Globus pallidus (tissue), 1 donor: Measurements from ENCODE around the gene NDRG3.

Source experiments
- DNase-seq: peaks from one replicate; pipeline ENCODE4 v3.0.0-alpha.2; 2015; ENCODE audit warnings: low spot score

The NDRG3 gene

GRCh38 chr20:36745927-36746659 is at the start of gene NDRG3:
TSS of gene NDRG3 (minus strand) at chr20:36746090. CDS start at chr20:36721735, 24,355 bp downstream.
- peak; percentile 92 for DNase-seq

GRCh38 chr20:36794116-36794474 is 48.2 kb upstream of the NDRG3 start:
- DNase-seq: no peak

GRCh38 chr20:36793294-36794115 is 47.6 kb upstream of the NDRG3 start:
- no peak for DNase-seq

GRCh38 chr20:36792422-36792821 is 46.5 kb upstream of the NDRG3 start:
- peak; percentile 42 for DNase-seq

GRCh38 chr20:36791862-36792261 is 46.0 kb upstream of the NDRG3 start:
- DNase-seq: no peak

- no peak for DNase-seq
Observed at GRCh38 chr20:36786663-36787062, 40.8 kb upstream of the NDRG3 start.

- DNase-seq: no peak
Observed at GRCh38 chr20:36786246-36786645, 40.4 kb upstream of the NDRG3 start.

GRCh38 chr20:36785308-36785707 is 39.4 kb upstream of the NDRG3 start:
- DNase-seq: no peak

- DNase-seq: no peak
Observed at GRCh38 chr20:36784900-36785299, 39.0 kb upstream of the NDRG3 start.

- DNase-seq: no peak
Observed at GRCh38 chr20:36784116-36784515, 38.2 kb upstream of the NDRG3 start.

- no peak for DNase-seq
Observed at GRCh38 chr20:36779656-36780025, 33.8 kb upstream of the NDRG3 start.

- no peak for DNase-seq
Observed at GRCh38 chr20:36778831-36779655, 33.2 kb upstream of the NDRG3 start.

- no peak for DNase-seq
Observed at GRCh38 chr20:36777576-36777975, 31.7 kb upstream of the NDRG3 start.

- no peak for DNase-seq
Observed at GRCh38 chr20:36777167-36777566, 31.3 kb upstream of the NDRG3 start.

GRCh38 chr20:36775826-36776225 is 29.9 kb upstream of the NDRG3 start:
- no peak for DNase-seq

- no peak for DNase-seq
Observed at GRCh38 chr20:36775196-36775595, 29.3 kb upstream of the NDRG3 start.

GRCh38 chr20:36773597-36774390 is 27.9 kb upstream of the NDRG3 start, which contains the start of gene DSN1:
TSS of gene DSN1 (minus strand) at chr20:36773763. CDS start at chr20:36771458, 2,305 bp downstream.
- DNase-seq: peak; percentile 89

- peak; percentile 11 for DNase-seq
Observed at GRCh38 chr20:36773107-36773596, 27.3 kb upstream of the NDRG3 start.

GRCh38 chr20:36770680-36771079 is 24.8 kb upstream of the NDRG3 start:
- no peak for DNase-seq

GRCh38 chr20:36768768-36769430 is 23.0 kb upstream of the NDRG3 start:
- no peak for DNase-seq

GRCh38 chr20:36761125-36761524 is 15.2 kb upstream of the NDRG3 start:
- no peak for DNase-seq
